Astrocyte (in vitro differentiated cells and primary cell): Measurements from ENCODE around the gene FAM3D.

ENCODE experiments used
- CTCF ChIP-seq: IDR thresholded peaks from 2 replicates; pipeline ENCODE4 v1.5.1; 2011; ENCODE audit warnings: low read depth, mild to moderate bottlenecking, inconsistent platforms, low read length, moderate library complexity; ENCODE audit not compliant: insufficient read depth
- EZH2 ChIP-seq: IDR thresholded peaks from 2 replicates; pipeline ENCODE4 v1.6.1; 2012; ENCODE audit warnings: mild to moderate bottlenecking, low read length, inconsistent platforms; ENCODE audit not compliant: insufficient read depth

GRCh38 chr3:58627570-58627885 lies 39.0 kb downstream of the FAM3D start:
- TF ChIP-seq EZH2 (no peak), CTCF (no peak)
